Measurements from ENCODE around the gene POU6F2. TPM values are rescaled to one million over a fixed set of nuclear protein-coding genes. Genes with fewer than 3 reads are reported as not detected.

Gene POU6F2
- total RNA-seq, 2 experiments from 2014 or later, result not detected

DNA sequence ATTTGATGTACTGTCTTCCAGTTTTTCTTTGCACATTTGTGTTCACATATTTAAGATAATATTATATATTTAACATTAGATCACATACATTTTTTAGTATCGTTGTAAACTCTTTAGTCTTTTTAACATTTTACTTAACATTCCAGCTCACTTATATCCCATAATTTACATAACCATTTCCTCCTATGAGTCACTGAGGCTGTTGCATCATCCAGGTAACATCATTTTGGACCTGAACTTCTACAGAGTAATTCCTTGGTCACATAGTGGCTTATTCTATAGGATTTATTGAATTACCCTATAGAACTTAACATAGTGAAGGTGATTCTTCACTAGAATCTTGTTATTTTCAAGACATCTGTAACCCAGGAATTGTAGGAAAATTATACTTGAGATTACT is 194.4 kb downstream of the POU6F2 start:
- TF ChIP-seq, protein P1, sequence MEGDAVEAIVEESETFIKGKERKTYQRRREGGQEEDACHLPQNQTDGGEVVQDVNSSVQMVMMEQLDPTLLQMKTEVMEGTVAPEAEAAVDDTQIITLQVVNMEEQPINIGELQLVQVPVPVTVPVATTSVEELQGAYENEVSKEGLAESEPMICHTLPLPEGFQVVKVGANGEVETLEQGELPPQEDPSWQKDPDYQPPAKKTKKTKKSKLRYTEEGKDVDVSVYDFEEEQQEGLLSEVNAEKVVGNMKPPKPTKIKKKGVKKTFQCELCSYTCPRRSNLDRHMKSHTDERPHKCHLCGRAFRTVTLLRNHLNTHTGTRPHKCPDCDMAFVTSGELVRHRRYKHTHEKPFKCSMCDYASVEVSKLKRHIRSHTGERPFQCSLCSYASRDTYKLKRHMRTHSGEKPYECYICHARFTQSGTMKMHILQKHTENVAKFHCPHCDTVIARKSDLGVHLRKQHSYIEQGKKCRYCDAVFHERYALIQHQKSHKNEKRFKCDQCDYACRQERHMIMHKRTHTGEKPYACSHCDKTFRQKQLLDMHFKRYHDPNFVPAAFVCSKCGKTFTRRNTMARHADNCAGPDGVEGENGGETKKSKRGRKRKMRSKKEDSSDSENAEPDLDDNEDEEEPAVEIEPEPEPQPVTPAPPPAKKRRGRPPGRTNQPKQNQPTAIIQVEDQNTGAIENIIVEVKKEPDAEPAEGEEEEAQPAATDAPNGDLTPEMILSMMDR (IDR thresholded peaks at IDR 0.05), result no peak
- no peaks in the 10 kb centered on the region for H3K27me3 Mint-ChIP-seq
- CTCF ChIA-PET, result no interaction called here
- ATAC-seq (no peak), DNase-seq (no peak)
- intact Hi-C loops (cut with micrococcal nuclease), result no loop called here
- H3K27ac Mint-ChIP-seq, result no peak overlapping the region
- no peak overlapping the region for H3K4me3 Mint-ChIP-seq
- no peaks in the 10 kb centered on the region for H3K36me3 Mint-ChIP-seq (ENCODE audit: low read depth)
- H3K4me1 Mint-ChIP-seq (ENCODE audit: low read depth), result no peaks in the 10 kb centered on the region
- no peaks in the 10 kb centered on the region for H3K9me3 Mint-ChIP-seq
- POLR2A ChIA-PET, result no interaction called here

DNA sequence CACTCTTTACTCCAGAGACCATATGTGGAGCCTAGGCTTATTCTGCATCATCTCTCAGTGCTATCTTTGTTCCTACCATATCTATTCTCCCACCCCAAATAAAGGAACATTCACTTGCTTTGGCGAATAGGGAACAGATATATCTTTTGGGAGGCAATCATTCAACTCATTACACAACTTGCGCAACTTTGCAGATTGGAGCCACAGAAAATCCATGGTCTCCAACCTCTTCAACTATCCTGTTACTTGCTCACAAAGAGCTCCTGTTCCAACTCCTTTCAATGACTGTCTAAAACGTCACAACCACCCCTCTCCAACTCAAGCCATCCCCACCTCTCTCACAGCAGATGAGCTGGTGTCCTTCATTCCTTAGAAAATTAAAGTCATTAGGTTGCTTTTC is 203.7 kb downstream of the POU6F2 start:
- ATAC-seq (no peak), DNase-seq (no peak)
- Mint-ChIP-seq H3K9me3 (no peaks in the 10 kb centered on the region), H3K27me3 (no peaks in the 10 kb centered on the region), H3K36me3 (ENCODE audit: low read depth) (no peaks in the 10 kb centered on the region), H3K4me3 (no peak overlapping the region), H3K4me1 (ENCODE audit: low read depth) (no peaks in the 10 kb centered on the region), H3K27ac (no peak overlapping the region)
- TF ChIP-seq, protein P1 (IDR thresholded peaks at IDR 0.05), result no peak
- ChIA-PET POLR2A (no interaction called here), CTCF (no interaction called here)
- intact Hi-C loops (cut with micrococcal nuclease), result no loop called here

DNA sequence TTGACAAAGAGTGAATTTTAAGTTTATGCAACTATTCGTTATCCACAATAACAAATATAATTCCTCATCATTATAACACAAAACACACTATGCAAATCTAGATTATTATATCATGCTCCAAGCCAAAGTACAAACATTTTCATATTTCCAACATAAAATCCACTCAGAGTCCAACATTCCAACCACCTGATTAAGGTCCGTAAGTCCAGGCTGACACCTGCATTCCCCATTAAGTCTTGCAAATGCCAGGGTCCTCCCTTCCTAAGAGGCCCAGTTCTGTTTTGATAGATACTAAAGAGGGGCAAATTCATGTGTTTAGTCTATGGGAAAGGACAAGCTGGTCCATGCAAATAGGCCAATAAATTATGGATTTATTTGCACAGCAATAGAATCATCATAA is 206.1 kb downstream of the POU6F2 start:
- Mint-ChIP-seq H3K27ac (no peak overlapping the region), H3K9me3 (no peaks in the 10 kb centered on the region), H3K36me3 (ENCODE audit: low read depth) (no peaks in the 10 kb centered on the region), H3K4me1 (ENCODE audit: low read depth) (no peaks in the 10 kb centered on the region), H3K4me3 (no peak overlapping the region), H3K27me3 (no peaks in the 10 kb centered on the region)
- POLR2A ChIA-PET, result no interaction called here
- intact Hi-C loops (cut with micrococcal nuclease), result no loop called here
- ATAC-seq (no peak), DNase-seq (no peak)
- CTCF ChIA-PET, result no interaction called here
- TF ChIP-seq, protein P1 (IDR thresholded peaks at IDR 0.05), result no peak

DNA sequence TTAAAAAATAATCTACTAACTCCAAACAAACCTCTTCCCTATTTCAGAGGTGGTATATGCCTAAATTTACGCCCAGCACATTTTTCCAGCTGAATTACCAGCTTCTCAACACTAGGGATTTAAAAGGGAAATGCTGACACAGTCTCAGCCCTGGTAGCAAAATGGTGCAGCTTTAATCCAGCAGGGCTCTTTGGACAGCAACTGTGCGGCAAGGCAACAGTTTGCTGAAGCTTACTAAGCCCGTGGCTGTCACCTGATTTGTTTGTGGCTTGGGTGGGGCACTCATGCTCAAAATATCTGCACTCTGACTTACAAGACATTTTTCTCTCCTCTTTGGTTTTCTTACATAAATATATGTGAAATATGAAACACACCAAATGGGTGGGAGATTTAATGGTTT is 206.7 kb downstream of the POU6F2 start:
- H3K4me1 Mint-ChIP-seq (ENCODE audit: low read depth), result no peaks in the 10 kb centered on the region
- no peaks in the 10 kb centered on the region for H3K27me3 Mint-ChIP-seq
- DNase-seq, result no peak
- TF ChIP-seq, protein P1 (IDR thresholded peaks at IDR 0.05), result no peak
- ChIA-PET POLR2A (no interaction called here), CTCF (no interaction called here)
- no peak overlapping the region for H3K27ac Mint-ChIP-seq
- no peaks in the 10 kb centered on the region for H3K36me3 Mint-ChIP-seq (ENCODE audit: low read depth)
- intact Hi-C loops (cut with micrococcal nuclease), result no loop called here
- ATAC-seq, result no peak
- no peaks in the 10 kb centered on the region for H3K9me3 Mint-ChIP-seq
- no peak overlapping the region for H3K4me3 Mint-ChIP-seq

DNA sequence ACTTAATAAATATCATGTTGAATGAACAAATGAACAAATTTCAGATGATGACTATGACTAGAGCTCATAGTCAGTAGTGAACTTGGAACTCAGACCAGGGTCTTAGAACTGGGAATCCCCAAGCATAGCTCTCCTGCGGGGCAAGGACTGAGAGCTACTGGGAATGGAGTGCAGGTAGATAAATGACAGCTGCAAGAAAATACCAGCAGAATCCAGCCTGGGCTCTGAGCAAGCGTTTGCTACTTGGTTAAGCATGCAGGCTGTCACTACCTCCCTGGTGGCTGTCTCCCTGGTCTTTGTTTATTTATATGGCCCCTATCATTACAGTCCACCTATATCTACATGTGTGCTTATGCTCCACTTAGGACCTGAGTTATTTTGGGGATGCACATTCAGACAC is 208.4 kb downstream of the POU6F2 start:
- Mint-ChIP-seq H3K27ac (no peak overlapping the region), H3K4me3 (no peak overlapping the region), H3K9me3 (no peaks in the 10 kb centered on the region), H3K36me3 (ENCODE audit: low read depth) (no peaks in the 10 kb centered on the region), H3K4me1 (ENCODE audit: low read depth) (no peaks in the 10 kb centered on the region), H3K27me3 (peaks cover 2% of the 10 kb centered on the region)
- ChIA-PET POLR2A (no interaction called here), CTCF (interaction anchor here (0.6 kb wide), 1 partner anchor 440 kb away, joined by 3 read pairs; no protein-coding TSS in a partner anchor)
- DNase-seq, result no peak
- intact Hi-C loops (cut with micrococcal nuclease), result no loop called here
- TF ChIP-seq, protein P1 (IDR thresholded peaks at IDR 0.05), result no peak
- no peak for ATAC-seq
